Colon (tissue), 2 donors: ENCODE results near the gene LHFPL3.
"Not testable (repeated sequence)": the region's sequence is repeated elsewhere in the genome, so short reads cannot be mapped to it uniquely, and the experiment has no call there.

ENCODE experiments used
- FAIRE-seq: peaks from 2 replicates; lab custom pipeline; 2012; peaks lifted over from hg19 to GRCh38; lab: Jason Lieb, UNC
- donor health status: control.
- donor health status: control.

Gene LHFPL3

GRCh38 chr7:104695563-104695962 lies 367.2 kb downstream of the LHFPL3 start:
- no peak for FAIRE-seq

- FAIRE-seq: no peak
Observed at GRCh38 chr7:104700336-104700735, 371.9 kb downstream of the LHFPL3 start.

GRCh38 chr7:104721027-104721426 lies 392.6 kb downstream of the LHFPL3 start:
- FAIRE-seq: not testable (repeated sequence)

GRCh38 chr7:104723001-104723400 lies 394.6 kb downstream of the LHFPL3 start:
- FAIRE-seq: no peak

GRCh38 chr7:104758504-104758903 lies 430.1 kb downstream of the LHFPL3 start:
- no peak for FAIRE-seq

GRCh38 chr7:104761892-104762291 lies 433.5 kb downstream of the LHFPL3 start:
- FAIRE-seq: no peak

GRCh38 chr7:104767113-104767512 lies 438.7 kb downstream of the LHFPL3 start:
- FAIRE-seq: no peak

- no peak for FAIRE-seq
Observed at GRCh38 chr7:104767826-104768536, 439.6 kb downstream of the LHFPL3 start.

GRCh38 chr7:104772405-104773345 lies 444.3 kb downstream of the LHFPL3 start:
- no peak for FAIRE-seq

- no peak for FAIRE-seq
Observed at GRCh38 chr7:104773796-104774195, 445.4 kb downstream of the LHFPL3 start.

GRCh38 chr7:104775531-104775930 lies 447.1 kb downstream of the LHFPL3 start:
- no peak for FAIRE-seq

- FAIRE-seq: no peak
Observed at GRCh38 chr7:104777301-104777800, 448.9 kb downstream of the LHFPL3 start.

GRCh38 chr7:104779888-104780287 lies 451.5 kb downstream of the LHFPL3 start:
- FAIRE-seq: no peak

- no peak for FAIRE-seq
Observed at GRCh38 chr7:104784686-104785085, 456.3 kb downstream of the LHFPL3 start.

- FAIRE-seq: no peak
Observed at GRCh38 chr7:104789780-104790179, 461.4 kb downstream of the LHFPL3 start.

GRCh38 chr7:104790440-104790839 lies 462.0 kb downstream of the LHFPL3 start:
- FAIRE-seq: no peak

- no peak for FAIRE-seq
Observed at GRCh38 chr7:104791080-104791479, 462.7 kb downstream of the LHFPL3 start.

GRCh38 chr7:104793066-104793465 lies 464.7 kb downstream of the LHFPL3 start:
- FAIRE-seq: no peak

GRCh38 chr7:104794154-104794553 lies 465.8 kb downstream of the LHFPL3 start:
- no peak for FAIRE-seq

GRCh38 chr7:104794589-104794988 lies 466.2 kb downstream of the LHFPL3 start:
- no peak for FAIRE-seq

- no peak for FAIRE-seq
Observed at GRCh38 chr7:104795086-104795485, 466.7 kb downstream of the LHFPL3 start.

GRCh38 chr7:104795616-104796398 lies 467.4 kb downstream of the LHFPL3 start:
- FAIRE-seq: no peak
